ENCODE results near the gene FSTL1.

FSTL1 gene

GRCh38 chr3:120450600-120451271 is at the start of gene FSTL1:
Gene FSTL1 (minus strand): TSS chr3:120450992. CDS start chr3:120450746, 246 bp downstream.
- TF ChIP-seq CTCF (IDR thresholded peaks at IDR 0.05; ENCODE audit: low read depth, low read length, missing control alignments), result no peak
- no peak for DNase-seq (ENCODE audit: low read depth)
- H3K4me3 ChIP-seq (ENCODE audit: low read depth, low read length), result peak within 1 kb of the TSS; percentile 30

- no peak for DNase-seq (ENCODE audit: low read depth)
- no peak for TF ChIP-seq CTCF (IDR thresholded peaks at IDR 0.05; ENCODE audit: low read depth, low read length, missing control alignments)
Measured at GRCh38 chr3:120498556-120499346, 48.0 kb upstream of the FSTL1 start.

GRCh38 chr3:120497818-120498217 is 47.0 kb upstream of the FSTL1 start:
- TF ChIP-seq CTCF (IDR thresholded peaks at IDR 0.05; ENCODE audit: low read depth, low read length, missing control alignments), result no peak
- DNase-seq (ENCODE audit: low read depth), result no peak
- no peak overlapping the region for H3K4me3 ChIP-seq (ENCODE audit: low read depth, low read length)

More at GRCh38 chr3:120498556-120499346, 48.0 kb upstream of the FSTL1 start:
- no peak overlapping the region for H3K4me3 ChIP-seq (ENCODE audit: low read depth, low read length)

GRCh38 chr3:120497336-120497735 is 46.5 kb upstream of the FSTL1 start:
- no peak overlapping the region for H3K4me3 ChIP-seq (ENCODE audit: low read depth, low read length)
- no peak for TF ChIP-seq CTCF (IDR thresholded peaks at IDR 0.05; ENCODE audit: low read depth, low read length, missing control alignments)
- no peak for DNase-seq (ENCODE audit: low read depth)

- TF ChIP-seq CTCF (IDR thresholded peaks at IDR 0.05; ENCODE audit: low read depth, low read length, missing control alignments), result no peak
- DNase-seq (ENCODE audit: low read depth), result no peak
- H3K4me3 ChIP-seq (ENCODE audit: low read depth, low read length), result no peak overlapping the region
Measured at GRCh38 chr3:120496278-120497002, 45.6 kb upstream of the FSTL1 start.

GRCh38 chr3:120495809-120496208 is 45.0 kb upstream of the FSTL1 start:
- no peak for TF ChIP-seq CTCF (IDR thresholded peaks at IDR 0.05; ENCODE audit: low read depth, low read length, missing control alignments)
- no peak overlapping the region for H3K4me3 ChIP-seq (ENCODE audit: low read depth, low read length)

More at GRCh38 chr3:120495809-120496208, 45.0 kb upstream of the FSTL1 start:
- no peak for DNase-seq (ENCODE audit: low read depth)

All from GM12864 (cell line).